HG02588 (cell line): ENCODE data around the gene DOCK6.

ENCODE experiments used
- ATAC-seq: cut with Tn5 transposase; IDR thresholded peaks from one replicate; pipeline ENCODE4 v1.9.1; 2021; ENCODE audit warnings: mild to moderate bottlenecking, moderate library complexity; ENCODE audit not compliant: unreplicated experiment

Gene DOCK6

GRCh38 chr19:11251217-11251616 lies 11.1 kb downstream of the DOCK6 start:
- ATAC-seq: no peak

GRCh38 chr19:11248852-11249251 lies 13.5 kb downstream of the DOCK6 start:
- no peak for ATAC-seq

- ATAC-seq: no peak
Observed at GRCh38 chr19:11247934-11248333, 14.4 kb downstream of the DOCK6 start.

- no peak for ATAC-seq
Observed at GRCh38 chr19:11247391-11247790, 14.9 kb downstream of the DOCK6 start.

GRCh38 chr19:11246941-11247340 lies 15.4 kb downstream of the DOCK6 start:
- no peak for ATAC-seq

GRCh38 chr19:11244846-11245589 lies 17.3 kb downstream of the DOCK6 start:
- ATAC-seq: no peak

GRCh38 chr19:11243798-11244169 lies 18.5 kb downstream of the DOCK6 start:
- no peak for ATAC-seq

- ATAC-seq: no peak
Observed at GRCh38 chr19:11242864-11243797, 19.2 kb downstream of the DOCK6 start.

- ATAC-seq: no peak
Observed at GRCh38 chr19:11242025-11242424, 20.3 kb downstream of the DOCK6 start.

GRCh38 chr19:11240008-11240444 lies 22.3 kb downstream of the DOCK6 start:
- no peak for ATAC-seq

GRCh38 chr19:11239377-11240000 lies 22.8 kb downstream of the DOCK6 start, which contains the start of gene ANGPTL8:
Gene ANGPTL8 (plus strand): TSS chr19:11239619. CDS start chr19:11239638, 19 bp downstream.
- ATAC-seq: no peak

GRCh38 chr19:11238781-11239376 lies 23.4 kb downstream of the DOCK6 start:
- ATAC-seq: no peak

GRCh38 chr19:11238041-11238440 lies 24.3 kb downstream of the DOCK6 start:
- ATAC-seq: no peak

- ATAC-seq: no peak
Observed at GRCh38 chr19:11237321-11237720, 25.0 kb downstream of the DOCK6 start.

GRCh38 chr19:11236324-11237301 lies 25.7 kb downstream of the DOCK6 start:
- no peak for ATAC-seq

- ATAC-seq: no peak
Observed at GRCh38 chr19:11234486-11235075, 27.7 kb downstream of the DOCK6 start.

- ATAC-seq: no peak
Observed at GRCh38 chr19:11233073-11233472, 29.3 kb downstream of the DOCK6 start.

- no peak for ATAC-seq
Observed at GRCh38 chr19:11232555-11232954, 29.8 kb downstream of the DOCK6 start.

GRCh38 chr19:11230621-11231386 lies 31.5 kb downstream of the DOCK6 start:
- no peak for ATAC-seq
